Stimulated activated CD8-positive, alpha-beta memory T cell treated with anti-CD3 and anti-CD28 coated beads, Interleukin-2, amount 100 ng/mL, for 1 hour (primary cell): ENCODE measurements around the gene TMEM139.
"Not testable (repeated sequence)": the region's sequence is repeated elsewhere in the genome, so short reads cannot be mapped to it uniquely, and the experiment has no call there.

Source experiments
- DNase-seq, 2 donors: peaks; one replicate each; pipeline ENCODE4 v3.0.0-alpha.2; 2020; ENCODE audit warnings: low read depth in 2 of 2

The TMEM139 gene

DNA sequence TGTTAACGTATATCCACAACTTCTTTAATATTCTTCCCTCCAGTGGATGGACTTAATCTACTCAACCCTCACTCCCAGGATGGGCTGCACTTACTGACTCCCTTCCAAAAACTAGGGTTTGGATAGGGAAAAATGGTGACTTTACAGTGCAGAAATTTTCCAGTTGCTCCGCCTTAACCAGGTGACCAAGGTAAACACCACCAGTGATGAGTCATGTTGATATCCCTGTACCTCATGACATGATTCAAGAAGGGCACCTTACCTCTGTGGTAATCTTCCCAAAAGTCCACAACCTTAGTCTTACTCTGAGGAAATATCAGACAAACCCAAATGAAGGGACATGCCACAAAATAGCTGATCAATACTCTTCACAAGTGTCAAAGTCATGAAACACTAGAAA, 25.0 kb upstream of the TMEM139 start:
- no peak for DNase-seq

DNA sequence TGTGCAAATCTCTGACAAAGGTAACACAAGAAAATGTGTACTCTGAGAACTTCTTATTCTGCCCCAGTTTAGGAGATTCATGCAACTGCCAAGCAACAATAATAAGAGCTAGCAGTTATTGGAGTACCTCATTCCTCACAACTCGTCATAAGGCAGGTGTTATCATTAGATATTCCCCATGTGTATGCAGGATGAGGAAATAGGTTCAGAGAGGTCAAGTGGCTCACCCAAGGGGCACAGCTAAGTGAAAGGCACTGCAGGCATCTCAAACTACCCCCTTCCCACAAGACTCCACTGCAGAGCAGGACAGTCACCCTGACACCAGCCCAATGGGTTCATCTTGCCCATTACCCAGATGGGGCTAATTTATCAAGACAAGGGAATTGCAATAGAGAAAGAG, 22.9 kb upstream of the TMEM139 start:
- DNase-seq, result no peak

DNA sequence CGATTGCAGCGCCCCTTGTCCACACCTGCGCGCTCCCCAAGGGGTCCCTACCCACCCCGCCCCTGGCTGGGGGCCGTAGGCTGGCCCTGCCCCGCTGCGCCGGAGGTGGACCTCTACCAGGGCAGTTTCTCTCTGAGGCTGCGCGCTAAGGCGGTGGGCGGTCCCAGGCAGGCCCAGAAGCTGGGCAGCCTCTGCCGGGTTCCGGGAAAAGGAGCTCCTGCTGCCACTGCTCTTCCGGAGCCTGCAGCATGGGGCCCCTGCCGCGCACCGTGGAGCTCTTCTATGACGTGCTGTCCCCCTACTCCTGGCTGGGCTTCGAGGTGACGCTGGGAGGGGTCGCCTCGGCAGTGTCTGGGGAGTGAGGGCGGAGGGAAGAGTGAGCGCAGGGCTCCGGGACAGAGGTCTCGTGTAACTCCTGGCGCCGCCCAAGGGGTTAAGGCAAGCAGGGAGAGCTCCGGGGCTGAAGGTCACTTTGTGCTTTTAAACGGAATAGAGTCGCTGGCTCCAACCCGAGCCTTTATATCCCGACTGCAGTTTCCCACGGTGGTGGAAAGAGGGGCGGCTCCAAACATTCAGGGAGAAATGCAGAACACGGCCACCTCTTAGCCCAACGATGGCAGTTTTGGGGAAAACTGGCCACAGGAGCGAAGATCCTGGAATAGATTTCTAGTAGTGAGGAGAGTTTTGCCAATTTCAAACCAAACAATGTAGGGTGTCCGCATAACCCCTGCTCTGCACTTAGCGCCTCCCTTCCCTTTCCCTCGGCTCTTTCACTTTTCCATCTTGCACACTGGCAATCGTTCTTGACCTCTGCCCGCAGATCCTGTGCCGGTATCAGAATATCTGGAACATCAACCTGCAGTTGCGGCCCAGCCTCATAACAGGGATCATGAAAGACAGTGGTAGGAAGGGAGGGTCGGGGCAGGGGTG, 21.2 kb upstream of the TMEM139 start, which contains the start of gene GSTK1:
Gene GSTK1 (plus strand): TSS at position 176 of the 930 bp plus-strand sequence. CDS start 73 bp downstream, at position 249.
- peak; percentile 57 to 67 for DNase-seq

DNA sequence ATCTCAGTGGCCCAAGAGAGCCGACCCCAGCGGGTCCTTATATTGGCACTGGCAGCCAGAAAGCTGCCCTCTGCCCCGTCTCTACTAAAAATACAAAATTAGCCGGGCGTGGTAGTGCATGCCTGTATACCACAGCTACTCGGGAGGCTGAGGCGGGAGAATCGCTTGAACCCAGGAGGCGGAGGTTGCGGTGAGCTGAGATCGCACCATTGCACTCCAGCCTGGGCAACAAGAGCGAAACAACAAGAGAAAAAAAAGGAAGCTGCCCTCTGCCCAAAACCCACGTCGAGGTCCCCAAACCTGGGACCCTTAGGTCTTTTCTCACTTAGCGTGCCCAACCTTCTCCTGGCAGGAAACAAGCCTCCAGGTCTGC, 20.6 kb upstream of the TMEM139 start:
- DNase-seq, result not testable (repeated sequence)

DNA sequence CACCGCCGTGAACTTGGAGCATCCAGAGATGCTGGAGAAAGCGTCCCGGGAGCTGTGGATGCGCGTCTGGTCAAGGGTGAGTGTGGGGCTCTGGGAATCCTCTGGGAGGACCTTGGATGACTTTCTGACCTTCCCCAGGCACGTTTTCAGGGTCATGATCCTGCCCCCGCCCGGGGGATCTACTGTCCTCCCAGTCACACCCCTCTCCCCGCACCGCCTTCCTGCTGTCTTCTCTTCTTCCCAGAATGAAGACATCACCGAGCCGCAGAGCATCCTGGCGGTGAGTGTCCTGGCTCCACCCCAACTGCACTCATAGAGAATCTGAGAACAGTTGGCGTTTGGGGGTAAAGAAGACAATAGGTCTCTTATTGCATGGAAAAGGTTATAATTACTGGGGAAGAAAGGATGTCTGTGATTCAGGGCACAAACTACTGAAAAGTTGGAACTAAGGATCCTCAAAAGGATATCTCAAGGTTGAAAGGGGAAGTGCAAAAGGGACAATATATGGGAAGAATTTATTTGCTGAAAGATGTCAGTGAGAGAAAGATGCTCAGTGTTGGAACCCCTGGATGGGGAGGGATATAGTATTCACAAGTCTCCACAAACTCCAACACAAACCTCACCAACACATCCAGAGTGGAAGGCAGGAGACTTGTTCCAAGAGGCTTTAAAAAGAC, 19.6 kb upstream of the TMEM139 start:
- no peak for DNase-seq

DNA sequence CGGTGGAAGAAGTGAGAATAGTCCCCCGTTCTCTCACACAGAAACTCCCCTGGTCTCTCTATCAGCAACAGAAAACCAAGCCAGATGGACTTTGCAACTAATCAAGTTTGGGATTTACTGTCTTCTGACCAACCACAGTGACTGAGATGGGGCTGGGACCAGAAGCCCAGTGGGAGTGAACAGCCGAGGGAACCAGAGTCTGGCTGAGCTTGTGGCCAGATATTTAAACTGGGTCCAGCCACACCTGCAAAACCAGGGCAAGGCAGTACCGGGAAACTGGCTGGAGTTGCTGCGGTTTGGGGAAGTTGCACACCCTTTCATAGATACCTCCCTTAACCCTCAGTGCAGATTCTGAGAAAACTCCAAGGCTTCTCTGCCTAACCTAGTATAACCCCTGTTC, 15.5 kb upstream of the TMEM139 start:
- DNase-seq, result no peak

DNA sequence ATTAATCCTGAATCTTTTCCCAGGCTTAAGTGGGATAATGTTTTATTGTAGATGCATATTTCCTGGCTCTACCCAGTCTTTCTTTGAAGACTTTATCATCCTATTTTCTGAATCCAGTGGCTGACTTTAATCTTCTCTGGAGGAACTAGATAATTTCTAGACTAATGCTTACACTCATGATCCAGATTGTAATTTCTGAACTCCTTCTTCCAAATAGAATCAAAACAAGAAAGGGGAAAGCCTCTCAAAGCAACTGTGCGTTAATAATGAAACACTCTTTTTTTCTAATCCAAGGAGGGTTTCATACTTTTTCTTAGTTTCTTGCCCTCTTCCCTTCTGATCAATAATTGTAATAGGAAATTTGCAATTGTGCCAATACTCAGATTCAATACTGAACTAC, 13.5 kb upstream of the TMEM139 start:
- DNase-seq, result no peak

DNA sequence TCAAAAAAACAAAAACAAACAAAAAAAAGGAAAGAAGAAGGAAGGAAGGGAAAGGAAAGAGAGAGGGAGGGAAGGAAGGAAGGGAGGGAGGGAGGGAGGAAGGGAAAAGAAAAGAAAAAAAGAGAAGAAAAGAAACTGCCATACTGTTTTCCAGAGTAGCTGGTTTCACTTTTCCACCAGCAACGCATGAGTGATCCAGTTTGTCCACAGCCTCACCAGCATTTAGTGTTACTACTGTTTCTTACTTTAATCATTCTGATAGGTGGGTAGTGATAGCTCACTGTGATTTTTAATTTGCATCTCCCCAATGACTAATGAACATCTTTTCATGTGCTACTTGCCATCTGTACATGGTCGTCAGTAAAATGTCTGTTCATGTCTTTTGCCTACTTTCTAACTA, 11.9 kb upstream of the TMEM139 start:
- no peak for DNase-seq

DNA sequence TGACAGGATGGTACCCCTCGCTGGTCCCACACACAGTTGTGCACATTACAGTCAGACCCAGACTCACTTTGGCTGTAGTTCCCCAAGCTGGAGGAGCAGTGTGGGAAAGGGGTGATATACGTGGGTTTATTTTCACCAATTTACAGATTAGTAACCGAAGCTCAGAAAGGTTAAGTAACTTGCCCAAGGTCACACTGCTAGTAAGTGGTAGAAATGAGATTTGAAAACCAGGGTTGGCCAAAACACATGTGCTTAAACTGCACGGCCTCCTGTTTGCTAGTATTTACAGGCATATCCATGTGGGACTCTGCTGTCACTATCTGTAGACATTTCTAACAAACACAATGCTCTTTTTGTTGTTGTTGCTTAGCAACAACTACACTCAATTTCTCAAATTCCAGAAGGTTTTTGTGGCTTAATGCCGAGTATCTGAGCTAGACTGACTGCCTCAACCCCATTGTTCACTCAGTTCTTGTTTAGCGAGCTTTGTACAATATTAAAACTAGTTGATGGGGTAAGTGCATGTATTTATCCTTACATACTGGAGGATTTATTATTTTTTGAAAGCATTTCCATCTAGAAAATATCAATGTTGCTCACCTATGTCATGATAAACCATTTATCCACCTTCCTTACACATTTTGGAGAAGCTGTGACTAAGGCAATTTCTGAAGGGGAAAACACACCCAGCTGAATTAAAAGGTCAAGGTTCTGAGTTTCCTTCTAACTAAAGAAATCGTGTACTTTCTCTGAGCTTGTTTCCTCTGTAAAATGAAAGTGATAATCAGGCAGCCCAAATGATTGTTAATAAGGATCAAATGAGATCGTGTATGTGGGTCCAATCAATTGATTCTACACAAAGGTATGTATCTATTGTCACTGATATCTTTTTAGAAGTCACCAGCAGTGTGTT, 5.3 kb upstream of the TMEM139 start:
- DNase-seq, result no peak

DNA sequence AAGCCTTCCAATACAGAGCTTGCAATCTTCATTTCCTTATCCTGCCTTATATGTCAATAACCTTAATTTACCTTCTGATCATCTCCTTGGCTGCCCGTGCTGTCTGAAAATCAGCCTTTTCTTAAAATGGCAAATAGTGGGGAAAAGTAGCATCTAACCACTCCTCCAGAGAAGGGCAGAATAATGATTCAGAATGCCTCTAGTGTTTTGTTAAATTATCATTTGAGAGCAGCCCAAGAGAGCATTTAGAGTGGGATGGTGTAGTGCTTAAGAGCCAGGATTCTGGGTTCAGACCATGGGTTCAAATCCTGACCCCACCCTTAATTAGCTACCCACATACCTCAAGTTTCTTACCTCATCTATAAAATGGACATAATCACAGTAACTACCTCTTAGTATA, 4.6 kb upstream of the TMEM139 start:
- no peak for DNase-seq

DNA sequence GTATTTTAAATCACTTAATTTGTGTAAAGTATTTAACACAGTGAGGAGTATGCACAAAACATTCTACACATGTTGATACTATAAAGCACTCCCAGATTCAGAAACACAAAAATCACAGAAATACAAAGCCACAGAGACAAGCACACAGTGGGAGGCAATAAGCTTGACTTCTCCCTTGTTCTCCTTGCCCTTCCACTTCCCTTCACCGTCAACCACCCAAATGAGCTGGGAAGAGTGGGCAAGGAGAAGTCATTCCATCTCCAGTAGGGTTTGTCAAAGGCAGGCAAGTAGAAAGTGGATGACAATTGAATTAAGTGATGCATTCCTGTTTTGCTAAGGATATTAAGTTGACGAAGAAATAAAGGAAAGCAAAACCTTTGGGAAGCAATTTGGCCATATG, 4.2 kb upstream of the TMEM139 start:
- no peak for DNase-seq

DNA sequence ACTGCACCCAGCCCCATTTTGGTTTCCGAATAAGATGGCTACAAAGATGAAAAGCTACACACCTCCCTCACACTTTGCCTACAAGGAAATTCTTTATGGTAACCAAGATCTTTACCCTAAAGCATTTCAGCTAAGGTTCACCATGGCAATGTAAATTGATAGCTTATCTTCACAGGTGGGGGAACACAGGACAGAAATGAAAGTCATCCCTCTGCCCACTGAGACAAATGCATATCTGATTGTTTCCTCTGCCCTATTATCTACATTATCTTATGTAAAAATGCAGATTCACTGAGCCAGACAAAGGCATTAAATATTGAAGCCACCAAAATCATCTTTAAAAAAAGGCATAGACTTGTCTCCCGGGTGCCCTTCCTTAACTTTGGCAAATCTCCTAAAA, 3.2 kb upstream of the TMEM139 start:
- DNase-seq, result no peak

DNA sequence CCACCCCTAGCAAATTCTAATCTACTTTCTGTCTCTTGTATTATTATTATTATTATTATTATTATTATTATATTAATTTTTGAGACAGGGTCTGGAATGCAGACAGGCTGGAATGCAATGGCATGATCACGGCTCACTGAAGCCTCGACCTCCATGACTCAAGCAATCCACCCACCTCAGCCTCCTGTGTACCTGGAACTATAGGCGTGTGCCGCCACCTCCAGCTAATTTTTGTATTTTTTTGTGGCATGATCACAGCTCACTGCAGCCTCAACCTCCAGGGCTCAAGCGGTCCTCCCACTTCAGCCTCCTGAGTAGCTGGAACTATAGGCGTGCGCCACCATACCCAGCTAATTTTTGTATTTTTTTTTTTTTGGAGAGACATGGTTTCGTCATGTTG, 2.6 kb upstream of the TMEM139 start:
- DNase-seq, result no peak

DNA sequence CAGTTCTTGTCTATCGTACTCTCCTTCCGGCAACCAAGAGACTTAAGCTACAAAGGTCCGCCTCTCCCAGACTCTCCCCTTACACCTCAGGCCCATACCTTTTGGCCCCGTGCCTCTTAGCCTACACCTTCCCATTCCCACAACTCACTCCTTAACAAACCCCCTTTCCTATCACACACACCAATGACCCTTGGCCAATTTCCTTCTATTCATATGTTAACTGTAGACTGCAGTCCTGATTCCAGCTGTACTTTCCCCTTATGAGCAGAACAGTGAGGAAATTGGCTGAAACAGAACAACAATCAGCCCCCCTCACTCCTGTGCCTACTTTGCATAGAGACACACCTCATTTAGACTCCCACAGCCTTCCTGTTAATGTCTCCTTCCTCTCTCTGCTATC, 1.4 kb upstream of the TMEM139 start:
- no peak for DNase-seq

DNA sequence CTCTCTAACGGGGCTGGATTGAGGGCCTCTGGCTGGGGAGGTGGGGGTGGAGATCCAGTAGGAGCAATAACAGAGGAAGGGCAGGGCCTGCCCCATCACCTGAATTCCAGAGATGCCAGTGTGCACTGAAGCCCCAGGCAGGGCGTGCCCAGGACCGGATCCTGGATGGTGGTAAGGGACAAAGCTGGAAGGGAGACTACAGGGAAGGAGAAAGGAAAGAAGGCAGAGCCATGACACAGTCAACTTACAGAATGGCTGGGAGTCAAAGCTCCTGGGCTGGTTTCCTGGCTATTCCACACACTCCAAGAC, 666 bp downstream of the TMEM139 start:
- no peak for DNase-seq

DNA sequence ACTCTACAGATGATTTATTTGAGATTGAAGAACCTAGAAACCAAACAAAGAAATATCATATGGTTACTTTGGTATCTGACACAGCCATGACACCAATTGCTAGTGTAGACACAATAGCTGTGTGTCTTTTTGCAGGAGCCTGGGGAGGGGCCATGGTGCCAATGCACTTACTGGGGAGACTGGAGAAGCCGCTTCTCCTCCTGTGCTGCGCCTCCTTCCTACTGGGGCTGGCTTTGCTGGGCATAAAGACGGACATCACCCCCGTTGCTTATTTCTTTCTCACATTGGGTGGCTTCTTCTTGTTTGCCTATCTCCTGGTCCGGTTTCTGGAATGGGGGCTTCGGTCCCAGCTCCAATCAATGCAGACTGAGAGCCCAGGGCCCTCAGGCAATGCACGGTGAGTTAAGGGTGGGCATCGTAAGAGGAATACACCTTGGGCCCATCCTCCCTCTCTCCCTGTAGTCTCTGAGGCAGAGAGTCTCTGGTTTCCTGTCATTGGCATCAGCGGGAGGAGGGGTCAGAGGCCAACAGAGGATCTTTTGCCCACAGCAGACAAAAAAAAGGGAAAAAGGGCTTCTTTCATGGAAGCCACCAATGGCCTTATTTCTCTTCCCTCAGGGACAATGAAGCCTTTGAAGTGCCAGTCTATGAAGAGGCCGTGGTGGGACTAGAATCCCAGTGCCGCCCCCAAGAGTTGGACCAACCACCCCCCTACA, 1.2 kb downstream of the TMEM139 start:
- no peak for DNase-seq

DNA sequence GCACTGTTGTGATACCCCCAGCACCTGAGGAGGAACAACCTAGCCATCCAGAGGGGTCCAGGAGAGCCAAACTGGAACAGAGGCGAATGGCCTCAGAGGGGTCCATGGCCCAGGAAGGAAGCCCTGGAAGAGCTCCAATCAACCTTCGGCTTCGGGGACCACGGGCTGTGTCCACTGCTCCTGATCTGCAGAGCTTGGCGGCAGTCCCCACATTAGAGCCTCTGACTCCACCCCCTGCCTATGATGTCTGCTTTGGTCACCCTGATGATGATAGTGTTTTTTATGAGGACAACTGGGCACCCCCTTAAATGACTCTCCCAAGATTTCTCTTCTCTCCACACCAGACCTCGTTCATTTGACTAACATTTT, 1.7 kb downstream of the TMEM139 start:
- DNase-seq, result no peak

DNA sequence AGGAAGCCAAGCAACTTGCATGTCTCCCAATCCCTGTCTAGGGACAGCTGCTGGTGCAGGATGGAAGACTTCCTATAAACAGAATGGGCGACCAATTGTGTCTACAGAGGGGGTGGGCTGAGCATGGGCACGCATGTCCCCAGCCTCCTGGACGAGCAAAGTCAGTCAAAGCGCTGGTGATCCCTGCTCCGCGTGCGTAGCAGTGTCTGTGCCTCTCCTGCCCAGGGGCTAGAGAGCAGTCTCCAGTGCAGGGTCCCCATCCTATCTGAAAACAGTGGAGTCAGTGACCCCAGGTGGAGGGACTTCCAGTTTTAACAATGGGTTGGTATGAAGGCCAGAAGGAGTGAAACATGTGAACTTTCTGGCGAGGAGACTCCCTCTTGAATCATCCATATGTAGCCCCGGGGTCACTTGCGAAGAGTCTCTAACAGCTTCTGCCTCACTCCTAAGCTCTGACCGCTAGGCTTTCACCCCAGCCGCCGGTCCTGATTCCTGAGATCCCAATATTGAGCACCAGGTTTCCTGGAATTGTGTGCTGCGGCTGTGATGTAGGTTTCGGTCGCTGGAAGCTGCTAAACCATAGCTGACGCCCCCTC, 2.7 kb downstream of the TMEM139 start:
- no peak for DNase-seq

DNA sequence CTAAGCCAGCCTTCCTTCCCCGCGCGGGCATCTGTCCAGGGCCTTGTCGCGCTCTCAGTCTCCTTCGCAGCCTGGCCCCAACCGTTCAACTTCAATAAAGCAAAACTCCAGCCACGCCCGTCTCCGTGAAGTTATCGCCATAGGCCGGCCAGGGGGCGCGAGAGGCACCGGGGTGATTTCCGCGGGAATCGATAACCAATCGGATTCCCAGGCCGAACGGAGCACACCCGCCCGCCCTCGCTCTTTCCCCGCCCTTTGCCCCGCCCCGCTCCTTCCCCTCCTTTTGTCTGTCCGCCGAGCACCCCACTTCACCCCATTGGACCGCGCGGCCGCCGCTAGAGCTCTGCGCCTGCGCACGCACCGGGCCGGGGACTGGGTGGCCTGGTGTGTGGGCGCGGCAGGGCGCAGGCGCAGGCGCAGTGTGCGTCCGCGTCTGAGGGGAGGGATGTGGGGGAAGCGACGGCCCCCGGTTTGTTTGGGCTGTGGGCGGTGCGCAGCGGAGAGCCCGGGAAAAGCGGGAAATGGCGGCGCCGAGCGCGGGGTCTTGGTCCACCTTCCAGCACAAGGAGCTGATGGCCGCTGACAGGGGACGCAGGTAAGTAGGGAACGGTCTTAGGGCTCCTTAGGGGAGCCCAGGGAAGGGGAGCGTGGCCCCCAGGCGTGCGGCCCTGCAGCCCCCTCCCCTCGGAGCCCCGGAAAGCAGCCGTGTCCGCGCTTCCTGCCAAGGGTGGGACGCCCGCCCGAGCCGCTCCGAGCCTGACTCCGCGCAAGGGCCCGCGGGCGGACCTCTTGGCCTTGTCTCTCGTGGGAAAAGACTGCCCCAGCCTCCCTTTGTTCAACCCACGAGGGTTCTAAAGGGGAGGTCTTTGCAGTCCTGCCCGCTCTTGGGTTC, 3.4 kb downstream of the TMEM139 start, which contains the start of gene CASP2:
Gene CASP2 (plus strand): TSS at position 417 of the 892 bp plus-strand sequence. CDS start 105 bp downstream, at position 522.
- DNase-seq, result peak; percentile 96 to 98

DNA sequence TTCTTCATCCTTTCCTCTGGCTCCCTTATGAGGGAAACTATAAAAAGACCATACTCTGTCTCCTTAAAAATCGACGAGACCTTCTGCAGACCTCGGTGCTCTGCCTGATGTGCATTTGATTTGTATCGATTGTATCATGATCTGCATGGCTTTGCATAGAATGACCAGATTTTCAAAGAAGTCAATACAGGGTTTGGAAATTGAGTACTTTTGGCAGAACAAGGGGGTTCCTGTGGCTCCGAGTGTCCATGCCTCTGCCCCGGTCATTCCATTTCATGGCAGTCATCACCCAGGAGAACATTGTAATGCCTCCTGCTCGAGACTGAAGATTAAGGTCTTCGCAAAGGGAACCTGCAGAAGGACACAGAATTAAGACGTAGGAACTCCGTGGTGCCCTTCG, 4.1 kb downstream of the TMEM139 start:
- DNase-seq, result no peak
